ENCODE data around the gene RAG1. TPM values are rescaled to one million over a fixed set of nuclear protein-coding genes. Genes with fewer than 3 reads are reported as not detected.

RAG1 gene
- total and polyA plus RNA-seq, 2 of the 8 experiments (the other 6 are each of a cell fraction or from before 2014, with no cell fraction given): 0.14 to 0.58 TPM

DNA sequence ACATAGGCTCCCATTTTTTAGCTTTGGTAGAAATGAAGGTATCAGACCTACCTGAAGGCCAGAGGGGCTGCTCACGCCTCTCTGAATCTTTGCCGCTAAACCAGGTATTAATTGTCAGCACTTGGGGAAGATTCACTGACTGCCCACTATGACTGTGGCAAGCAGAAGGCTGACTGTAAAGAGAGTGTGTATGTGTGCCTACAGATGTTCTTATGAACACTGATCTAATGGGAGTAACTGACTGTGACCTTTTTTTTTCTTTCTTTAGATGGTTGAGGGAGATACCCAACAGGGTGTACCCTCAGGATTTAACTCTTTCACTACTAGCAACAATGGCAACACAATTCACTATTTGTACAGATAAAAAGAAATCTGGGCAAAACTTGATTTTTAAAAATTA, 30.2 kb downstream of the RAG1 start, which contains the start of gene RAG2:
Gene RAG2, minus strand, starts transcription at position 186 of the 400 bp plus-strand sequence. CDS start 4,068 bp downstream, outside the sequence.
- Histone ChIP-seq H2BK15ac (ENCODE audit: low read length) (no peak within 1 kb of the TSS), H3K23ac (ENCODE audit: insufficient read length) (no peak within 1 kb of the TSS), H3K4me3 (ENCODE audit: extremely low read depth in 1 of 4, insufficient read depth in 2 of 4, low read depth in 3 of 4, low read length in 4 of 4) (no peak within 1 kb of the TSS), H2AK5ac (ENCODE audit: low read depth, low read length) (no peak within 1 kb of the TSS), H3K9me3 (ENCODE audit: insufficient read depth in 2 of 2, low read depth in 1 of 2, low read length in 1 of 2) (no peaks in the 10 kb centered on the region), H2AFZ (ENCODE audit: low read length) (no peak within 1 kb of the TSS), H3K18ac (ENCODE audit: extremely low read depth, low read length) (no peak within 1 kb of the TSS), H3K79me1 (ENCODE audit: low read depth, low read length) (no peaks in the 10 kb centered on the region; the same call in 1 of the 2 replicates), H4K5ac (ENCODE audit: insufficient read length, low read depth, low read length) (no peak within 1 kb of the TSS), H3K4me1 (replicated peaks in 1 of 4; ENCODE audit: control insufficient read depth in 3 of 4, insufficient read depth in 4 of 4, low read length in 3 of 4) (no peaks in the 10 kb centered on the region; a peak in 1 of 7 replicates), H3K9ac (replicated peaks in 1 of 4; ENCODE audit: extremely low read depth in 1 of 4, low read depth in 3 of 4, low read length in 3 of 4) (no peak within 1 kb of the TSS), H3K27ac (ENCODE audit: low read depth, low read length) (no peak within 1 kb of the TSS), H3K27me3 (replicated peaks in 1 of 4; ENCODE audit: control insufficient read depth in 3 of 4, extremely low read depth in 1 of 4, insufficient read depth in 3 of 4, low read length in 3 of 4) (no peaks in the 10 kb centered on the region), H3K56ac (replicated peaks; ENCODE audit: insufficient read length, low read depth, low read length) (no peak within 1 kb of the TSS), H2BK20ac (ENCODE audit: low read length) (no peak within 1 kb of the TSS), H3K14ac (ENCODE audit: insufficient read length) (no peak within 1 kb of the TSS), H3K36me3 (ENCODE audit: control insufficient read depth in 2 of 4, insufficient read depth in 4 of 4, low read length in 3 of 4) (no peaks in the 10 kb centered on the region), H2BK120ac (replicated peaks; ENCODE audit: low read depth, low read length) (no peak within 1 kb of the TSS), H4K8ac (ENCODE audit: extremely low read depth, insufficient read depth, low read length) (no peak within 1 kb of the TSS), H3K79me2 (ENCODE audit: control insufficient read depth in 1 of 2, insufficient read depth in 2 of 2, low read length in 2 of 2) (0 out of 4 replicates have a peak, but pooled peaks cover 0 to 2% of the 10 kb centered on the region in 2 experiments), H4K20me1 (replicated peaks in 1 of 2; ENCODE audit: control insufficient read depth in 1 of 2, insufficient read depth in 2 of 2, low read length in 2 of 2) (no peaks in the 10 kb centered on the region), H3K4ac (replicated peaks; ENCODE audit: insufficient read length, low read depth, low read length) (no peak within 1 kb of the TSS), H2BK5ac (ENCODE audit: low read depth, low read length) (no peak within 1 kb of the TSS), H3K4me2 (ENCODE audit: insufficient read depth in 1 of 2, low read depth in 2 of 2, low read length in 2 of 2) (no peak within 1 kb of the TSS), H4K91ac (replicated peaks; ENCODE audit: insufficient read length, low read length) (no peak within 1 kb of the TSS), H2BK12ac (ENCODE audit: low read depth, low read length) (no peak within 1 kb of the TSS), H3K23me2 (ENCODE audit: low read depth, low read length) (peaks cover 2% of the 10 kb centered on the region; the same call in 1 of the 2 replicates)
- DNase-seq (ENCODE audit: low read depth in 1 of 2, low spot score in 2 of 2) (no peak), FAIRE-seq (no peak)
- WGBS, 2 experiments (ENCODE audit: extremely low coverage in 1 of 2, insufficient coverage in 1 of 2, insufficient read length in 1 of 2, insufficient replicate concordance in 2 of 2, low coverage in 1 of 2, low lambda C conversion rate in 2 of 2, missing lambda C conversion rate in 1 of 2): 93% methylated on average over 2 of the region's 2 CpGs; no CpG with 5 or more reads in 1 of the 2 experiments
- ChIA-PET CTCF (ENCODE audit: partially characterized antibody) (no interaction called here), POLR2A (ENCODE audit: partially characterized antibody) (interaction anchor here (0.7 kb wide), 1 partner anchor 30 kb away, joined by 3 read pairs; no protein-coding TSS in a partner anchor)
